DOHH2 (cell line): ENCODE results near the gene PHLPP1.
"Not testable (repeated sequence)": the region's sequence is repeated elsewhere in the genome, so short reads cannot be mapped to it uniquely, and the experiment has no call there.

Experiments
- H3F3A ChIP-seq: fragments of 200-600 bp; sonication (generic), shearing (Covaris generic); 2 replicates; pipeline ENCODE4 v1.6.0; 2016; ENCODE audit warnings: antibody characterized with exemption, mild to moderate bottlenecking; ENCODE audit not compliant: control insufficient read depth, insufficient read depth
- H3K27ac ChIP-seq: fragments of 200-600 bp; sonication (generic); 2 replicates; pipeline ENCODE4 v1.5.1; 2014; ENCODE audit warnings: low read depth, mild to moderate bottlenecking, low read length, moderate library complexity
- H3K27me3 ChIP-seq: fragments of 200-600 bp; sonication (generic); 2 replicates; pipeline ENCODE4 v1.6.1; 2014; ENCODE audit warnings: mild to moderate bottlenecking, low read length, mixed read lengths; ENCODE audit not compliant: control insufficient read depth
- H3K36me3 ChIP-seq: fragments of 200-600 bp; sonication (generic); 2 replicates; pipeline ENCODE4 v1.6.1; 2014; ENCODE audit warnings: mild to moderate bottlenecking, low read length, moderate library complexity, mixed read lengths; ENCODE audit not compliant: control insufficient read depth
- H3K4me1 ChIP-seq: fragments of 200-600 bp; sonication (generic); 2 replicates; pipeline ENCODE4 v1.6.1; 2014; ENCODE audit warnings: mild to moderate bottlenecking, low read length, mixed read lengths; ENCODE audit not compliant: control insufficient read depth
- H3K4me2 ChIP-seq: fragments of 200-600 bp; sonication (generic); 2 replicates; pipeline ENCODE4 v1.6.0; 2014; ENCODE audit warnings: mild to moderate bottlenecking, low read length, moderate library complexity
- H3K4me3 ChIP-seq: fragments of 200-600 bp; sonication (generic); 2 replicates; pipeline ENCODE4 v1.5.1; 2014; ENCODE audit warnings: mild to moderate bottlenecking, low read length, mixed read lengths
- H3K79me2 ChIP-seq: fragments of 200-600 bp; sonication (generic); 2 replicates; pipeline ENCODE4 v1.6.1; 2014; ENCODE audit warnings: mild to moderate bottlenecking, low read length, mixed read lengths; ENCODE audit not compliant: control insufficient read depth
- H3K9me2 ChIP-seq: fragments of 200-600 bp; sonication (generic); replicated peaks from 2 replicates; pipeline ENCODE4 v1.6.1; 2014; ENCODE audit warnings: mild to moderate bottlenecking, low read length, mixed read lengths; ENCODE audit not compliant: control insufficient read depth
- H3K9me3 ChIP-seq: fragments of 200-600 bp; sonication (generic); 2 replicates; pipeline ENCODE4 v1.6.1; 2014; ENCODE audit warnings: antibody characterized with exemption, low read length, mixed read lengths; ENCODE audit not compliant: control insufficient read depth, insufficient read depth
- H4K20me1 ChIP-seq: fragments of 200-600 bp; sonication (generic); 2 replicates; pipeline ENCODE4 v1.6.0; 2014; ENCODE audit warnings: low read depth, mild to moderate bottlenecking, antibody characterized with exemption, low read length, moderate library complexity; ENCODE audit not compliant: control insufficient read depth, insufficient read depth
- EZH2phosphoT487 ChIP-seq: fragments of 200-600 bp; sonication (generic); IDR thresholded peaks from 2 replicates; pipeline ENCODE4 v1.6.1; 2017; ENCODE audit warnings: borderline replicate concordance, mild to moderate bottlenecking, antibody characterized with exemption, low read length, moderate library complexity, mixed read lengths
- TF ChIP-seq, protein P1 (sequence below): fragments of 200-600 bp; sonication (generic); IDR thresholded peaks from one replicate; pipeline ENCODE4 v1.5.1; 2014; ENCODE audit warnings: antibody characterized with exemption, mild to moderate bottlenecking, low read depth, low read length; ENCODE audit not compliant: poor library complexity, severe bottlenecking

Gene PHLPP1

GRCh38 chr18:62739911-62740310, 24.6 kb downstream of the PHLPP1 start:
- Histone ChIP-seq H3K9me2 (no peaks in the 10 kb centered on the region), H3K79me2 (peaks cover 90% of the 10 kb centered on the region), H3K27ac (no peak overlapping the region), H3K27me3 (no peaks in the 10 kb centered on the region), H3F3A (no peaks in the 10 kb centered on the region), H3K4me2 (no peak overlapping the region), H4K20me1 (no peaks in the 10 kb centered on the region), H3K4me1 (peaks cover 29% of the 10 kb centered on the region), H3K4me3 (no peak overlapping the region), H3K9me3 (no peaks in the 10 kb centered on the region), H3K36me3 (no peaks in the 10 kb centered on the region)
- TF ChIP-seq, protein P1, sequence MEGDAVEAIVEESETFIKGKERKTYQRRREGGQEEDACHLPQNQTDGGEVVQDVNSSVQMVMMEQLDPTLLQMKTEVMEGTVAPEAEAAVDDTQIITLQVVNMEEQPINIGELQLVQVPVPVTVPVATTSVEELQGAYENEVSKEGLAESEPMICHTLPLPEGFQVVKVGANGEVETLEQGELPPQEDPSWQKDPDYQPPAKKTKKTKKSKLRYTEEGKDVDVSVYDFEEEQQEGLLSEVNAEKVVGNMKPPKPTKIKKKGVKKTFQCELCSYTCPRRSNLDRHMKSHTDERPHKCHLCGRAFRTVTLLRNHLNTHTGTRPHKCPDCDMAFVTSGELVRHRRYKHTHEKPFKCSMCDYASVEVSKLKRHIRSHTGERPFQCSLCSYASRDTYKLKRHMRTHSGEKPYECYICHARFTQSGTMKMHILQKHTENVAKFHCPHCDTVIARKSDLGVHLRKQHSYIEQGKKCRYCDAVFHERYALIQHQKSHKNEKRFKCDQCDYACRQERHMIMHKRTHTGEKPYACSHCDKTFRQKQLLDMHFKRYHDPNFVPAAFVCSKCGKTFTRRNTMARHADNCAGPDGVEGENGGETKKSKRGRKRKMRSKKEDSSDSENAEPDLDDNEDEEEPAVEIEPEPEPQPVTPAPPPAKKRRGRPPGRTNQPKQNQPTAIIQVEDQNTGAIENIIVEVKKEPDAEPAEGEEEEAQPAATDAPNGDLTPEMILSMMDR: no peak
- TF ChIP-seq EZH2phosphoT487: no peak

DNA sequence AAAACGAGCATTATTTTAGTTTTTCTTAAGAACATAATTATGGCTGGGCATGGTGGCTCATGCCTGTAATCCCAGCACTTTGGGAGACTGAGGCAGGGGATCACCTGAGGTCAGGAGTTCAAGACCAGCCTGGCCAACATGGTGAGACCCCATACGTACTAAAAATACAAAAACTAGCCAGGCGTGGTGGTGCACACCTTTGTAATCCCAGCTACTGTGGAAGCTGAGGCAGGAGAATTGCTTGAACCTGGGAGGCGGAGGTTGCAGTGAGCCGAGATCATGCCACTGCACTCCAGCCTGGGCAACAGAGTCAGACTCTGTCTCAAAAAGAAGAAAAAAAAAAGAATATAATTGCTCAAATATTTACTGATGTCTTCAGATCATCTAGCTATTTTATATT, 25.3 kb downstream of the PHLPP1 start:
- H3F3A ChIP-seq, H3K9me3 ChIP-seq, H3K4me2 ChIP-seq, H3K27me3 ChIP-seq, H4K20me1 ChIP-seq, H3K9me2 ChIP-seq, H3K4me3 ChIP-seq, H3K36me3 ChIP-seq, H3K27ac ChIP-seq: not testable (repeated sequence)
- Histone ChIP-seq H3K4me1 (peaks cover 32% of the 10 kb centered on the region), H3K79me2 (peaks cover 90% of the 10 kb centered on the region)

- no peak overlapping the region for H3K27ac ChIP-seq
- no peaks in the 10 kb centered on the region for H3K9me2 ChIP-seq
- no peaks in the 10 kb centered on the region for H3F3A ChIP-seq
- no peak overlapping the region for H3K4me2 ChIP-seq
- H3K4me1 ChIP-seq: peaks cover 32% of the 10 kb centered on the region
- TF ChIP-seq EZH2phosphoT487: no peak
- TF ChIP-seq, protein P1: no peak
- H4K20me1 ChIP-seq: no peaks in the 10 kb centered on the region
- peaks cover 92% of the 10 kb centered on the region for H3K79me2 ChIP-seq
- no peaks in the 10 kb centered on the region for H3K36me3 ChIP-seq
- H3K4me3 ChIP-seq: no peak overlapping the region
- H3K27me3 ChIP-seq: no peaks in the 10 kb centered on the region
- no peaks in the 10 kb centered on the region for H3K9me3 ChIP-seq
Observed at GRCh38 chr18:62741118-62741566, 25.8 kb downstream of the PHLPP1 start.

- Histone ChIP-seq H3K4me2 (no peak overlapping the region), H3K27ac (no peak overlapping the region), H3K4me3 (no peak overlapping the region), H3K36me3 (no peaks in the 10 kb centered on the region), H3K79me2 (peaks cover 92% of the 10 kb centered on the region), H4K20me1 (no peaks in the 10 kb centered on the region), H3F3A (no peaks in the 10 kb centered on the region), H3K4me1 (peaks cover 32% of the 10 kb centered on the region), H3K9me2 (no peaks in the 10 kb centered on the region), H3K9me3 (no peaks in the 10 kb centered on the region), H3K27me3 (no peaks in the 10 kb centered on the region)
- TF ChIP-seq, protein P1: no peak
- TF ChIP-seq EZH2phosphoT487: no peak
Observed at GRCh38 chr18:62741584-62741983, 26.2 kb downstream of the PHLPP1 start.
